Osteocyte (in vitro differentiated cells): ENCODE measurements around the gene EGFR. TPM values are rescaled to one million over a fixed set of nuclear protein-coding genes. Genes with fewer than 3 reads are reported as not detected.
A peak's percentile ranks its signal among the peaks of the same experiment; 100 is the strongest.

Experiments
- DNase-seq: peaks from one replicate; pipeline ENCODE4 v3.0.0; 2021; ENCODE audit warnings: mixed read lengths; ENCODE audit not compliant: unreplicated experiment; ENCODE audit errors: extremely low spot score
- H3K27ac Mint-ChIP-seq: one replicate; pipeline ENCODE4 v1.8.0; 2021; ENCODE audit warnings: mild to moderate bottlenecking, mixed read lengths; ENCODE audit not compliant: unreplicated experiment
- H3K27me3 Mint-ChIP-seq: one replicate; pipeline ENCODE4 v1.8.0; 2021; ENCODE audit warnings: mixed read lengths; ENCODE audit not compliant: unreplicated experiment
- H3K36me3 Mint-ChIP-seq: one replicate; pipeline ENCODE4 v1.8.0; 2021; ENCODE audit warnings: mixed read lengths; ENCODE audit not compliant: unreplicated experiment
- H3K4me1 Mint-ChIP-seq: one replicate; pipeline ENCODE4 v1.8.0; 2021; ENCODE audit warnings: mixed read lengths; ENCODE audit not compliant: unreplicated experiment
- H3K4me3 Mint-ChIP-seq: one replicate; pipeline ENCODE4 v1.8.0; 2021; ENCODE audit warnings: mild to moderate bottlenecking, moderate library complexity, mixed read lengths; ENCODE audit not compliant: unreplicated experiment
- H3K9me3 Mint-ChIP-seq: one replicate; pipeline ENCODE4 v1.8.0; 2021; ENCODE audit warnings: mixed read lengths; ENCODE audit not compliant: unreplicated experiment
- total RNA-seq: library from RNA; stranded (reverse); gene quantifications from 2 replicates; pipeline ENCODE4 v1.2.1, GENCODE V29; 2021
- TF ChIP-seq, protein P1 (sequence below): fragments of 200-600 bp; sonication (generic); IDR thresholded peaks from 2 replicates; pipeline ENCODE4 v1.5.0; 2021; ENCODE audit warnings: antibody characterized with exemption, mild to moderate bottlenecking, moderate library complexity

EGFR gene
- total RNA-seq, 1 donor from 2014 or later: 56.5 TPM

DNA sequence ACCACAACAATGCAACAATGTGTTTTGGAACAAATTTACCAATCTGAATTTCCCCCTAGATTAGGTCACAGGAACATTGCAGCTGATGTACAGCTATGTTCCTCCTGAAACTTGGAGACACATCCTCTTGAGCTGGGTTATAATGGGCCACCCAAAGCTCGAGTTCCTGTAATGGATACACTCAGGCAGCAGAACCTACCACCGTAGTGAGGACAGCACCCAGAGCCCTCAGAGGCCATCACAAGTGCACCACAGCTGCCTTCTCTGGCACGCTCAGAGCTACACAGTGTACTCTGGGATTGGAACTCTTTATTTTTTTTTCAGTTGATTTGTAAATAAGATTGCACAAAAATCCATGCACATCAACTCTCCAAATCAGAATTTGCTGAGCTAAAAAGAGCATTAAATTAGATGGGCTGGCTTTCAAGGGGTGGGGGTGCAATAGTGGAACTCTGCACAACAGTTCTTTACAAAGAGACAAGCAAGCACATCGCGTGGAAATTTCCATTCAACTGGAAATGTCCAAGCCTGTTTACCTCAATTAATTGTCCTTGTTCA lies 56.7 kb downstream of the EGFR start:
- H3K4me1 Mint-ChIP-seq: peaks cover 70% of the 10 kb centered on the region
- TF ChIP-seq, protein P1, sequence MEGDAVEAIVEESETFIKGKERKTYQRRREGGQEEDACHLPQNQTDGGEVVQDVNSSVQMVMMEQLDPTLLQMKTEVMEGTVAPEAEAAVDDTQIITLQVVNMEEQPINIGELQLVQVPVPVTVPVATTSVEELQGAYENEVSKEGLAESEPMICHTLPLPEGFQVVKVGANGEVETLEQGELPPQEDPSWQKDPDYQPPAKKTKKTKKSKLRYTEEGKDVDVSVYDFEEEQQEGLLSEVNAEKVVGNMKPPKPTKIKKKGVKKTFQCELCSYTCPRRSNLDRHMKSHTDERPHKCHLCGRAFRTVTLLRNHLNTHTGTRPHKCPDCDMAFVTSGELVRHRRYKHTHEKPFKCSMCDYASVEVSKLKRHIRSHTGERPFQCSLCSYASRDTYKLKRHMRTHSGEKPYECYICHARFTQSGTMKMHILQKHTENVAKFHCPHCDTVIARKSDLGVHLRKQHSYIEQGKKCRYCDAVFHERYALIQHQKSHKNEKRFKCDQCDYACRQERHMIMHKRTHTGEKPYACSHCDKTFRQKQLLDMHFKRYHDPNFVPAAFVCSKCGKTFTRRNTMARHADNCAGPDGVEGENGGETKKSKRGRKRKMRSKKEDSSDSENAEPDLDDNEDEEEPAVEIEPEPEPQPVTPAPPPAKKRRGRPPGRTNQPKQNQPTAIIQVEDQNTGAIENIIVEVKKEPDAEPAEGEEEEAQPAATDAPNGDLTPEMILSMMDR: no peak
- no peak overlapping the region for H3K4me3 Mint-ChIP-seq
- no peaks in the 10 kb centered on the region for H3K27me3 Mint-ChIP-seq
- DNase-seq: no peak
- H3K27ac Mint-ChIP-seq: peak overlapping the region; percentile 99
- no peaks in the 10 kb centered on the region for H3K9me3 Mint-ChIP-seq
- peaks cover 7% of the 10 kb centered on the region for H3K36me3 Mint-ChIP-seq

DNA sequence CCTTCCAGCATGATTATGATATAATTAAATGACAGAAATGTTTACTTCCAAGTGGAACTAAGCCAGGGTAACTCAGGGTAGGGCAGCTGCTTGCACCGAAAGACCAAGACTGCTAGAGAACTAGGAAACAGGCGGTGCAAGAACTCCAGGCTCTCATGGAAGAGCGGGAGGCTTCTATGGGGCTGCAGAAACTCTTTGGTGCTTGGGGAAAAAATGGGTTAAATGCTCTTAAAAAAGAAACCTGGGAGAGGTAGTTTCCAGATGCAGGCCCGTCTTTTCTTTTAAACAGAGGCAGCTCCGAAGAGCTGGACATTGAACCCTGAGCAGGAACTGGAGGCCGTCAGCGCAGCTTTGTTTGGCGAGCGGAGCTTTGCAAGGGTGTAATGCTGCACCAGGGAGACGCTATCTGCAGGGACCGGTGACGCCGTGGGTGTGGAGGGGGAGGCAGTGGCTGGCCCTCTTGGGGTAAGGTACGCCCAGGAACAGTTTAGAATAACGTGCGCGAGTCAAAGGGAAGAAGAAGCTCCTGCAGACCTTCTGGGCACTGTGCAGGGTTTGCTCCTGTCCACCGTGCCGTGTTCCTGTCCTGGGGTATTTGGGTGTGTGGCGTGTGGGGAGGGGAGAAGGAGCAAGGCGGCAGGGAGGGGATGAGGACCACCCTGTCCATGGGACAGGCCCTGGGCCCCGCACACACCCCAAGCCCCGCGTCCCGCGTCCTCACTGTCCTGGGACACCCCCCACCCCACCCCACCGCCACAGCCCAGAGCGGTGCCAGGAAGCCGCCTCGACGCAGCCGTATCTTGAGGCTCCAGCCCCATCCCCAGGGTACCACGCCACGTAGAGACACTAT lies 59.0 kb downstream of the EGFR start:
- Mint-ChIP-seq H3K9me3 (no peaks in the 10 kb centered on the region), H3K27ac (peak overlapping the region; percentile 23), H3K36me3 (peaks cover 7% of the 10 kb centered on the region), H3K4me1 (peaks cover 75% of the 10 kb centered on the region), H3K4me3 (no peak overlapping the region), H3K27me3 (no peaks in the 10 kb centered on the region)
- no peak for DNase-seq
- TF ChIP-seq, protein P1: no peak

DNA sequence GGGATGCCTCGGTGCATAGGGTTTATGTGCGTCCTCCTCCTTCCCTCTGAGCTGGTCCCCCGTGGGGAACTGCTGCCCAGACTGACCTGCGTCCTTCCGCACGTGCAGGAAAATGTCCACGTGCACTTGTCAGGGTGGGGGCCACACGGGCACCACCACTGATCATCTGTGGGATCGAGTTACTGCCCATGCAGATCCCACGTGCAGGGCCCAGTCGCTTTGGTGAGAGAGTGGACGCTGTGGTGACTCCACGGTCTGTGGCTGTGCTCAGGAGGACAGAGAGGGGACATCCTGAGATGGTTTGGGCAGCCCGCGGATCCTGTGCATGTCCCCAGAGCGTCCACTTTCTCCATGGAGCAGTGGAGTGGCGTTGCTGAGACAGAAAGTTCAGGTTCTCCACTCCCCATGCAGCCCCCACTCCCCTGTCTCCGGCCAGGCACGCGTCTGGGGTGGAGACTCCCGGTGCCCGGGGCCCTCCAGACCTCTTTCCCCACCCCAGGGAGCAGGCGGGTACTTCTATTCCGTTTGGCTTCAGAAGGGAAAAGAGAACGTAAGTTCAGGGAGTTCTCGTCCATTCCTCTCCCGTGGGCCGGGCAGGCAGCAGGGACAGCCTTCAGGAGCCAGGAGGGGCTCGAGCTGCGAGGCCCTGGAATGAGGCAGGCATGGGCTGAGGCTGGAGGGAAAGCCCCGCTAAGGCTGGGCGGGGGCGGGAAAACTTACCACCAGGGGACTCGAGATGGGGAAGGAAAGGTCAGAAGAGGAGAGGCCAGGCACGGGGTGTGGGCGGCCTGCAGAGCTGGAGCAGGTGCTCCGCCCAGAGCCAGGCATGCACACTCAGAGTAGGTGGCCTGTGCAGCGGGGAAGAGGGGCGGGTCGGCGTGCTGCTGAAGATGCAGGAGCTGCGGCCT lies 59.9 kb downstream of the EGFR start:
- no peak for DNase-seq
- H3K9me3 Mint-ChIP-seq: no peaks in the 10 kb centered on the region
- no peaks in the 10 kb centered on the region for H3K27me3 Mint-ChIP-seq
- H3K27ac Mint-ChIP-seq: no peak overlapping the region
- TF ChIP-seq, protein P1: peak; percentile 6
- H3K36me3 Mint-ChIP-seq: peaks cover 13% of the 10 kb centered on the region
- peaks cover 71% of the 10 kb centered on the region for H3K4me1 Mint-ChIP-seq
- H3K4me3 Mint-ChIP-seq: no peak overlapping the region

DNA sequence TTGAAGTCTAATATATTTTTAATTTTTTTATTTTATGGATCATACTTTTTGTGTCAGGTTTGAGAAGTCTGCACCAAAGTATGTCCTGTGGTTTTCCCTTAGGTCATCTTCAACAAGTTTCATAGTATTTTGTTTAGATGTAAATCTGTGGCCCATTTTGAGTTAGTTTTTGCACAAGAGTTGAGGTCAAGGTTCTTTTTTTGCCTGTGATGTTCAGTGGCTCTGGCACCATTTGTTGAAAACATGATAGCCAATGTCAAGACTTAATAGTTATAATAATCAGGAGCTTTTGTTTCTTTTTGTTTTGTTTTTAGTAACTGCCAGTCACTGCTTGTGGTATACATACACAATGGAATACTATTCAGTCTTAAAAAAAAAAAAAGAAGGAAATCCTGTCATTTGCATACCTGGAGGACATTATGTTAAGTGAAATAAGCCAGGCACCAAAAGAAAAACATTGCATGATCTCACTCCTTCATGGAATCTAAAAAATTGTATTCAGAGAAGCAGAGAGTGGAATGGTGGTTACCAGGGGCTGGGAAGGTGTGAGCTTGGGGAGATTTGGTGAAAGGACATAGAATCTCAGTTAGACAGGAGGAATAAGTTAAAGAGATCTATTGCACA lies 61.3 kb downstream of the EGFR start:
- Mint-ChIP-seq H3K36me3 (peaks cover 13% of the 10 kb centered on the region), H3K9me3 (no peaks in the 10 kb centered on the region), H3K4me3 (no peak overlapping the region), H3K27ac (peak overlapping the region; percentile 45), H3K27me3 (no peaks in the 10 kb centered on the region), H3K4me1 (peaks cover 68% of the 10 kb centered on the region)
- no peak for DNase-seq
- TF ChIP-seq, protein P1: no peak
